ENCODE results near the gene VASH2. TPM values are rescaled to one million over a fixed set of nuclear protein-coding genes. Genes with fewer than 3 reads are reported as not detected.

VASH2 gene
- total and polyA plus RNA-seq, 10 donors = 0.33 to 2.6 (median 0.95) TPM

DNA sequence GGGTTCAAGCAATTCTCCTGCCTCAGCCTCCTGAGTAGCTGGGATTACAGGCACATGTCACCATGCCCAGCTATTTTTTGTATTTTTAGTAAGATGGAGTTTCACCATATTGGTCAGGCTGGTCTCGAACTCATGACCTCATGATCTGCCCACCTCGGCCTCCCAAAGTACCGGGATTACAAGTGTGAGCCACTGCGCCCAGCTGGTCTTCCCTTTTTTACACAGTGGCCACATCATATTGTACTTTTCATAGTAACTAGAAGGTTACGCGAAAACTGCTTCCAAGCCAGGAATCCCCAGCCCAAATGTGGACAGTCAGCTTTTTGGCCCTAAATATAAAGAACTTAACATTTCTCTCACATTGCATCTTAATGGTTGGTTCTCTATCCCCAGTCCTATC lies 4.2 kb downstream of the VASH2 start:
- Histone ChIP-seq H3K27ac (no peak overlapping the region), H3K4me1 (peaks cover 0 to 36% (median 17%) of the 10 kb centered on the region in 6 donors), H3K4me3 (no peak overlapping the region), H3K9me3 (no peaks in the 10 kb centered on the region), H3K36me3 (no peaks in the 10 kb centered on the region), H3K27me3 (replicated peaks in 1 of 7) (peaks cover 0 to 41% (median 13%) of the 10 kb centered on the region in 7 donors)
- no peak for DNase-seq
- TF ChIP-seq, protein P1, sequence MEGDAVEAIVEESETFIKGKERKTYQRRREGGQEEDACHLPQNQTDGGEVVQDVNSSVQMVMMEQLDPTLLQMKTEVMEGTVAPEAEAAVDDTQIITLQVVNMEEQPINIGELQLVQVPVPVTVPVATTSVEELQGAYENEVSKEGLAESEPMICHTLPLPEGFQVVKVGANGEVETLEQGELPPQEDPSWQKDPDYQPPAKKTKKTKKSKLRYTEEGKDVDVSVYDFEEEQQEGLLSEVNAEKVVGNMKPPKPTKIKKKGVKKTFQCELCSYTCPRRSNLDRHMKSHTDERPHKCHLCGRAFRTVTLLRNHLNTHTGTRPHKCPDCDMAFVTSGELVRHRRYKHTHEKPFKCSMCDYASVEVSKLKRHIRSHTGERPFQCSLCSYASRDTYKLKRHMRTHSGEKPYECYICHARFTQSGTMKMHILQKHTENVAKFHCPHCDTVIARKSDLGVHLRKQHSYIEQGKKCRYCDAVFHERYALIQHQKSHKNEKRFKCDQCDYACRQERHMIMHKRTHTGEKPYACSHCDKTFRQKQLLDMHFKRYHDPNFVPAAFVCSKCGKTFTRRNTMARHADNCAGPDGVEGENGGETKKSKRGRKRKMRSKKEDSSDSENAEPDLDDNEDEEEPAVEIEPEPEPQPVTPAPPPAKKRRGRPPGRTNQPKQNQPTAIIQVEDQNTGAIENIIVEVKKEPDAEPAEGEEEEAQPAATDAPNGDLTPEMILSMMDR (IDR thresholded peaks at IDR 0.05 in 8 of 11, conservative IDR thresholded peaks at IDR 0.05 in 3 of 11) = no peak
- TF ChIP-seq POLR2AphosphoS5 (IDR thresholded peaks at IDR 0.05) (no peak), POLR2A (IDR thresholded peaks at IDR 0.05) (no peak)
- WGBS, 5 donors = 84 to 97% (median 93%) methylated on average over 6 of the region's 6 CpGs
- intact Hi-C loops (cut with DNase I; ENCODE audit: low total_unique reads) = no loop called here

DNA sequence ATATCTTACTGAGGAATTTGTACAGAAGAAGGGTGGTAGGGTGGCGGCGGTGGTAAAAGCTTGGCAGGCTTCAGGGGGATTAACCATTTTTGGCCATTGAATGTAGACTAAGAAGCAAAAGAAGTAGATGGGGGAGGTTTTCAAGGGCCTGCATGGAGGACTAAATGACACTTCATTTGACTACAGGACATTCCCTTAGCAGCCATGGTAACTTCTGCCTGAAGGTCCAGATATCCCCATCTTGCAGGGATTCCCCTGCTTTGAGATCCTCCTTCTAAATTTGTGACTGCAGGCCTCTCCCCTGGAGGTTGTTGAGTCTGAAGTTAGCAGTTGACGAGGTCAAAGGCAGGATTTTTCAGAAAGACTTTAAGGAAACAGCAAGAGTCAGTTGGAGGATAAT lies 4.8 kb downstream of the VASH2 start:
- peaks cover 0 to 35% (median 13%) of the 10 kb centered on the region in 7 donors for H3K27me3 ChIP-seq (replicated peaks in 1 of 7)
- DNase-seq = no peak
- WGBS, 5 donors = 68 to 91% (median 86%) methylated on average over 3 of the region's 3 CpGs

DNA sequence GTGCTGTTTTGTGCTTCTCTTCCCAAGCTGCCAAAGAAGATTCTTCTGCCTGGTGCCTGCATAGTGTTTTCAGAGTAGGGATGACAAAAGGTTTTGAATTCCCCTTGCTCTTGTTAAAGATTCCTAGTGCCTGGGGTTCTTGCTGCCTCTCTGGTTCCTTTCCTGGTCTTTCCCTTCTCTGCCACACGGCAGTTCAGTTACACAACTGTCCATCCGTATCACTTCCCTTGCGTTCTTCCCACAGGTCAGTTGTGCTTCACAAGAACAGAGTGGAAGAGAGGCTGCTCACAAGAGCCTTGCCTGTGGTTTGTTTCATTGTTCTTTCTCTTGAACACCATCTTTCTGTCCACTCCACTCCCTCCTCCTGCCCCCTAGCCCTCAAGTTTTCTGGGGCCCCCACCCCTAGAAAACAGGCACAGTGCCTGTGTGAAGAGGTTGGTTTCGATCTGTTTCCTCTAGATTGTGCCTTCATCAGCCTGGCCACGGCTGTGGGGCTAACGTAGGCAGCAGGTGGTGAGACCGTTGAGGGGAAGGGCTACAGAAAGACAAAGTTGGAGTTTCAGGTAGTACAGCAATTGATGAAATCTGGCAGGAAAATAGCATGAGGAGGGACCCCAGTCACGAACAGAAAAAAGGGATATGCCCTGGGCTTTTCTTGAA lies 5.8 kb downstream of the VASH2 start:
- intact Hi-C loops (cut with DNase I; ENCODE audit: low total_unique reads) = no loop called here
- peaks cover 0 to 21% (median 5%) of the 10 kb centered on the region in 6 donors for H3K4me1 ChIP-seq
- TF ChIP-seq POLR2A (IDR thresholded peaks at IDR 0.05) = no peak
- TF ChIP-seq POLR2AphosphoS5 (IDR thresholded peaks at IDR 0.05) = no peak
- TF ChIP-seq, protein P1 (IDR thresholded peaks at IDR 0.05 in 8 of 11, conservative IDR thresholded peaks at IDR 0.05 in 3 of 11) = no peak
- H3K4me3 ChIP-seq = no peak overlapping the region
- H3K36me3 ChIP-seq = no peaks in the 10 kb centered on the region
- DNase-seq = no peak
- peaks cover 0 to 25% (median 9%) of the 10 kb centered on the region in 7 donors for H3K27me3 ChIP-seq (replicated peaks in 1 of 7)
- H3K27ac ChIP-seq = no peak overlapping the region
- 42 to 54% (median 46%) methylated on average over 8 of the region's 8 CpGs for WGBS, 5 donors
- no peaks in the 10 kb centered on the region for H3K9me3 ChIP-seq

More for the DNA sequence above, 4.8 kb downstream of the VASH2 start:
- Histone ChIP-seq H3K36me3 (no peaks in the 10 kb centered on the region), H3K27ac (no peak overlapping the region), H3K9me3 (no peaks in the 10 kb centered on the region), H3K4me1 (peaks cover 0 to 30% (median 13%) of the 10 kb centered on the region in 6 donors), H3K4me3 (no peak overlapping the region)
- TF ChIP-seq POLR2AphosphoS5 (IDR thresholded peaks at IDR 0.05) (no peak), POLR2A (IDR thresholded peaks at IDR 0.05) (no peak)
- TF ChIP-seq, protein P1 (IDR thresholded peaks at IDR 0.05 in 8 of 11, conservative IDR thresholded peaks at IDR 0.05 in 3 of 11) = no peak
- intact Hi-C loops (cut with DNase I; ENCODE audit: low total_unique reads) = no loop called here

GRCh38 chr1:212957546-212957945 lies 7.2 kb downstream of the VASH2 start:
- 77 to 95% (median 88%) methylated on average over 6 of the region's 6 CpGs for WGBS, 5 donors
- H3K27ac ChIP-seq = no peak overlapping the region
- peaks cover 0 to 11% (median 0%) of the 10 kb centered on the region in 7 donors for H3K27me3 ChIP-seq (replicated peaks in 1 of 7)
- no peak for TF ChIP-seq POLR2A (IDR thresholded peaks at IDR 0.05)
- TF ChIP-seq, protein P1 (IDR thresholded peaks at IDR 0.05 in 8 of 11, conservative IDR thresholded peaks at IDR 0.05 in 3 of 11) = no peak
- no peak for TF ChIP-seq POLR2AphosphoS5 (IDR thresholded peaks at IDR 0.05)
- peaks cover 0 to 7% (median 0%) of the 10 kb centered on the region in 6 donors for H3K4me1 ChIP-seq
- H3K9me3 ChIP-seq = no peaks in the 10 kb centered on the region
- no peaks in the 10 kb centered on the region for H3K36me3 ChIP-seq
- DNase-seq = no peak
- no peak overlapping the region for H3K4me3 ChIP-seq
- intact Hi-C loops (cut with DNase I; ENCODE audit: low total_unique reads) = no loop called here

Measured in spleen (tissue), 11 donors.